G401.6 (cell line): ENCODE measurements around the gene GPC3.
"Not testable (repeated sequence)": the region's sequence is repeated elsewhere in the genome, so short reads cannot be mapped to it uniquely, and the experiment has no call there.

Experiments used
- FAIRE-seq: peaks from 2 replicates; lab custom pipeline; 2012; peaks lifted over from hg19 to GRCh38; lab: Jason Lieb, UNC

GPC3 gene

DNA sequence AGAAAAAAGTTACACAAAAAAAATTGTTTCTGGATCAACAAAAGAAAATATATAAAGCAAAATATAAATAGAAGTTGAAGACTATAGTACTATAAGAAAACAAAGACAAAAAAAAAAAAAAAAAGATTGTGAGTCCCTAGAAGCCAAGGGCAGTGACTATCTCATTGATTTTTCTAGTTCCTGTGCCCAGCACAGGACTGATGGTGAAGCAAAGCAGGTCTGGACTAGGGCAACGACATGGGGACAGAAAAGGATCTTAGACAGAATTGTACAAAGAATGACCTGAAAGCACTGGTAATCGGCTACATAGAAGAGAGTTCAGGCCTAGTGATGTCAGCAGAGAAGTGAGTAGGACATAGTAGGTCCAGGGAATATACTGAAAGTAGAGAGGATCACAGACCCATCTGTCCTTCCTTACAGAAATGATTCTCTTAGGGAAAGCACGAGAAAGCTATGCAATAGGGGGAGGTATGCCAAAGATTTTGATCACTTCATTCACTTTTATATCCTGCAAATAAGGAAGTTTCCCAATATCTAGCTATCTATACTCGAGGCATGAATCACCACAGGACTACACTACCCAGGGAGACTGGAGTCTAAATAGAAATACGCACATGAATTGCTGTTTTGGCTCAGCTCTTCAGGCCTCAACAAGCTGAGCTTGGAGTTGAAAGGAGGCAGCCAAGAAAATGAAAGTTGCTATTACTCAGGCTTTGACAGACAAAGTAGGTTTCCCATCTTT is 339.2 kb downstream of the GPC3 start:
- no peak for FAIRE-seq

DNA sequence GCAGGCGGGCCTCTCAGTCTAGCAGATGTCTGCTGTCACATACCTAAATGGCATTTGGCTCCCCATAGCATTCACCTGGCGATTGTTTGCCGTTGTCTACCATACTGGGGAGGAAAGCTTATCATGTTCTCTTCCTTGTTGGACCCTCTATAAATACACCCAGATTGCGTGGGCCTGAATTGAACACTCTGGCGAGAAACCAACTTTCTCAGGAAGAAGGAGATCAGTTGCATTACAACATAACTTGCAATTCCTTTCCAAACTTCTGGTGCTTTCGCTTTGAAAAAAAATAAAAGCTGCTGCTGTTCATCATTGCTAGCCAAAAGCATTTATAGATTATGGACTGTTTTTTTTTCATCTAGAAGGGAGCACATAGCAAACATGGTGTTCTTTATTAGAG is 340.1 kb downstream of the GPC3 start:
- FAIRE-seq = no peak

DNA sequence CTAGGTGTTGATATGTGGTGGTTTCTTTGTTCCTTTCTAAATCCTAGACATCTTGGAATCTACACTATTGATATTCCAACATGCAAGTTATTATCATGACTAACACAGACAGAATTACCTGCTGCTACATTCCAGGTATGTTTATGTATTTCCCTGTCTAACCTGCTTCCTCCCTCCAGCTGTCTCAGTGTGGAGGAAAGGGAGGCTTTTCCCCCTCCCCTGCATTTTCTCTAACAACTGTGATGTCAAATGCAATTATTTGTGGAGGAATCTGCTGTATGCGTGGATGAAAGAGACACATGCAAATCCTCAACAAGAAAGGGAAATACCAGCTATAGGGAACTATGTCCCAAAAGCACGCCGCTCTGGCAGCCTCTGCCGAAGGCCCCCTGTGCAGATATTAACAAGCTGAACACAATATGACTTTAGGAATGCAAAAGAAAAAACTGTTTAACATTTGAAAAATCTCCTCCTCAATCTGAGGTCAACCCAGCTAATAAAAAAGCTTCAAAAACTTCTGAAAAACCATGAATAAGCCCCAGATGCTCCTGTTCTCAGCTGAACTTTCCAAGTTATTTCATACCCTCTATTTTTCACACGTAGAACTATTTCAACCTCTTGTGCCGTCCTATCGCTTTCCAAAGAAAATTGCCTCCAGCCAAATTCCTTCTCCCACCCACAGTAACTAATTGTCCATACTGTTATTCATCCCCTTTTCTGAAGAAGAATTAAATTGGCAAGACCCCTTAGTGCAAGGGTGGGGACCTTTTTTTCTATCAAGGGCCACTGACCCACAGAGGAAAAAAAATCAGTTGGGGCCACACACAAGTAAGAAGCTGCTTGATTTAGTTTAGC is 345.0 kb downstream of the GPC3 start:
- FAIRE-seq = no peak

DNA sequence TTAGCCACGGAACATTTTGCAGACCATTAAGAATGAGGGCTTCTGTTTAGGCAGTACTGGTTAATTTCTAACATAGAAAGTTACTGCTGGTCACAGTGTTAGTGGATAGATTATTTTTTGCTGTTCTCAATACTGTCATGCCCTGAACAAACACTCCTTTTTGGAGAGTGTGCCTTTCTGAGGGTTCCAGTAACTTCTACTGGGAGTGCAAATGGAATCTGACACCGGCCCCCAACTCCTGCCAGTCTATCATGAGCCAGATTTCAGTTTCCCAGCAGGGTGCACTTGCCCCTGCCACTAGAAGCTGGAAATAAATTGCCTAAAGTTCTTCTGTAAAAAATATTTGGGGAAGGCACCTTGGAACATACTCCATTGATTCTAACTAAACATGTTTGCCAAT is 345.7 kb downstream of the GPC3 start:
- FAIRE-seq = no peak

DNA sequence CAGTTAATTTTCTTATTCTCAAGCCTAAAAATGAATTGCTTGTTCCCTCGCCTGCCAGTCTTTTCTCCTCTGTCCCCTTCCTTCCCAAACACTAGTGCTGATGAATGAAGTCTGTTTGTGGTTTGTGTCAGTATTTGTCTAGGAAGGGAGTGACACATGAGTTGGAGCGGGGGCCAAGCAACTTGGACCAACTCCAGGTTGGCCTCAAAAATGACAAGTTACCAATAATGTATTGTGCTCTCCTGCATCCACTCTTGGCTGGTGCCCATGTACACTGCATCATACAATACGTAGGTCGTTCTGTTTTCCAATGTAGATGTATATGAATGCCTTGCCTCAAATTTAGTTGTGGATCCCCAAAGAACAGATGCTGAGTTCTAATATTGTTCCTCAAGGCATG is 347.1 kb downstream of the GPC3 start:
- FAIRE-seq = no peak

DNA sequence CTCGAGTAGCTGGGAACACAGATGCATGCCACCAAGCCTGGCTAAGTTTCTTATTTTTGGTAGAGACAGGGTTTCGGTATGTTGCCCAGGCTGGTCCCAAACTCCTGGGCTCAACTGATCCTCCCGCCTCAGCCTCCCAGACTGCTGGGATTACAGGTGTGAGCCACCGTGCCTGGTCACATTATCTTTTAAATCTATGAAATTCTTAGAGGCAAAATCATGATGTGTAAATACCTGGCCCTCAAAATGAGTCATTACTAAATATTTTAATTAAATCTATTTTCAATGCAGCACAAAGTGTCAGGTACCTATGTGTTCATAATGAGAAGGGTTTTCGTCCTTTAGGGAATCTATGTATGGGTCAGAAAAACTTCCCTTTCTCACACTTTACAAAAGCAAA is 347.6 kb downstream of the GPC3 start:
- no peak for FAIRE-seq

DNA sequence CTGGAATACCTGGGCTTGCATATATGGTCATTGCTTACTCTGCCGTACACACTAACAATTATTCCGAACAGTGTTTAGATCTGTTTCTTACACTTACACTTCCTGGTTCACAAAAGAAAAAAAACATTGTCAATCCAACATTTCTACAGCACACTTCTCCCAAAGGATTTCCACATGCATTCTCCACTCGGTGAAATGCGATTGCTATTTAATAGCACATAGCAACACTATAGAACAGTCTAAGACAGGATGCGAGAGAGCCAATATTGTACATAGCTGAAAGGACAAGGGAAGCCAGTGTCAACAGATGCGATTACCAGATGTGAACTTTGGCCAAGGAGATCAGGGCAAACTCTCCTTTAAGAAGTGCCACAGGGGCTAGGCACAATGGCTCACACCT is 349.4 kb downstream of the GPC3 start:
- no peak for FAIRE-seq

DNA sequence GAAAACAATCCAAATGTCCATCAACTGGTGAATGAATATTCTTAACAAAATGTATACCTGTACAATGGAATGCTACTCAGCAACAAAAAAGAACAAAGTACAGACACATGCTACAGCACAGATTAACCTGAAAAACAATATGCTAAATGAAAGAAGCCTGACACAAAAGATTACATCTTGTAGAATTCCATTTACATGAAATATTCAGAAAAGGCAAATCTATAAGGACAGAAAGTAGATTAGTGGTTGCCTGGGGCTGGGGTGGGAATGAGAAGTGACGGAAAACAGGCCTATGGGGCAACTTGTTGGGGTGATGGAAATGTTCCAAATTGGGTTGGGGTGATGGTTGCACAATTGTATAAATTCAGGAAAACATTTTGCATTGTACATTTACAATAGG is 351.0 kb downstream of the GPC3 start:
- no peak for FAIRE-seq

DNA sequence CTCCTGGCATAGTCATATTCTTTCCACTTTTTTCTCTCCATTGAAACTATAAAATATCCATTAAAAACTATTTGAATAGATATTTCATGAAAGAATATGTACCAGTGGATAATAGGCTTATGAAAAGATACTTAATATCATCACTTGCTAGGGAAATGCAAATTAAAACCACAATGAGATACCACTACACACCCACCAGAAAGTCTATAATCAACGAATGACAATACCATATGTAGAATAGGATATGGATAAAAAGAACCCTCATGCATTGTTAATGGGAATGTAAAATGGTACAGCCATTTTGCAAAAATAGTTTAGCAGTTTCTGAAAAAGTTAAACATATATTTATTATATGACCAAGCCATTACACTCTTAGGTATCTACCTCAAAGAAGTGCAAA is 351.4 kb downstream of the GPC3 start:
- FAIRE-seq = no peak

DNA sequence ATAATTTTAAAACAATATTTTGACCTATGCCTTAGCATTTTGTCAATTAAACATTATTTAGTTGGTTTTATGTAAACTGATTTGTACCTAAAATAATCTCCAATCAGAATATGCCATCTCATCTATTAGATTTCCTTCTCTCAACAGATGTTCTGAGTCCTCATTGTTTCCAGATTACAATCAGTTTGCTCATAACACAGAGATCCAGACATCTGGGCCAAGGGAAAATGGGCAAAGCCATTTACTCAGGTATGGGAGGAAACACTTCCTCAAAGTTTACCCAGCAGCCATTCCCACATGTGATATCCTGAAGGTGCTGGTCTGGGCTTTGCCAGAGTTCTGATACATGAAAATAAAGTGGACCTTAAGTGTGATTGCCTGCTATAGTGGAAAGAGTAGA is 352.2 kb downstream of the GPC3 start:
- no peak for FAIRE-seq

DNA sequence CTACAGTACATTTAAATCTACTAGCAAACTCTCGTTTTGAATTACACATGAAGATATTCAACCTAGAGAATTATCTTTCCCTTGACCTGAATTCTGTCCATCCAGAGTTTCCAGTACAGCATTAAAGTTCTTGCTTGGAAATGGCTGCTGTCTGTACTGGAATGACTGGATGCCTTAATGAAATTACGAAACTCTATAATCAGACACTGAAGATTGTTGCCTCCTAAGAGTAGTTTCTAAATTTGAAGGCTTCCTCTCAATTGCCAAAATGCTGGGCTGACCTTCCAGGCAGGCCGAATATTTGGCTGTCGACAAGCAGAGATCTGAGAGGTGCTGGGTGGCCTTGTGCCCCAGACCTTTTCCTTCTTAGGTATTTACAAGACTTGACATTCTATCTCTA is 355.0 kb downstream of the GPC3 start:
- FAIRE-seq = no peak

DNA sequence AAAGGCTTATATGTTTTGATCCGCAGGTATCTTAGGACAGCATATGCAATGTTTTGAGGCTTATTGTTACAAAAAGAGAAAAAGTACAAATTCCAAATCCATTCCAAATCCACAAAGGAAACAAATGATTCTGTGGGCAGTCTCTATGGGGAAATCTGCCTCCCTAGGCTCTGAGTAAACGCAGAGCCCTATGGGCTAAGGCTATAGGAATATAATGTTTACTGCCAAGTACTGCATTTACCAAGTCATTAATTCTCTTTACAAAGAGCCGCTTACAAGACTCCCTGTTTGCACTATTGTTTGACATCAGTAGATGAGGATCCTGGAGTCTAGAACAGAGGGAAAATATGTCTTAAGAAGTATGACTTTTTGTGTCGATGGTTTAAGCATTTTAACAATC is 357.7 kb downstream of the GPC3 start:
- FAIRE-seq = no peak

DNA sequence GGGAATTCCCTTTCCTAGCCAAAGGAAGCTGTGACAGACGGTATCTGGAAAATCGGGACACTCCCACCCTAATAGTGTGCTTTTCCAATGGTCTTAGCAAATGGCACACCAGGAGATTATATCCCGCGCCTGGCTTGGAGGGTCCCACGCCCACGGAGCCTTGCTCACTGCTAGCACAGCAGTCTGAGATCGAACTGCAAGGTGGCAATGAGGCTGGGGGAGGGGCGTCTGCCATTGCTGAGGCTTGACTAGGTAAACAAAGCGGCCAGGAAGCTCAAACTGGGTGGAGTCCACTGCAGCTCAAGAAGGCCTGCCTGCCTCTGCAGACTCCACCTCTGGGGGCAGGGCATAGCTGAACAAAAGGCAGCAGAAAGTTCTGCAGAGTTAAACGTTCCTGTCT is 364.0 kb downstream of the GPC3 start:
- FAIRE-seq = not testable (repeated sequence)

DNA sequence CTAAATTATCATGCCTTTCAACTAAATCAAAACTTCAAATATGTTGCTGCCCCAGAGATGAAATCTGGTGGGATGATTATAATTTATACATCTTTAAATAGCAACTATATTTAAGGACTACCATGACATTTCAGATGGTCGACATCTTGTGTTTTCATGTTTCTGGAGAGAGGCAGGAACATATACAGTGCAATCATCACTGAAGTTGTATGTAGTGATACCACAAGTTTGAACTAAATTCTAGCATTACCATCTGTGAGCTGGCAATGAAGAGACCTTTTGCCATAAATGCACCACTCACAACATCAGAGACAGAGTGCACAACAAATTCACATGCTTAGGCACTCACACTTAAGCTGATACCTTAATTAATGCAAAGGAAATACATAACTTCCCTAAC is 373.7 kb downstream of the GPC3 start:
- FAIRE-seq = no peak

DNA sequence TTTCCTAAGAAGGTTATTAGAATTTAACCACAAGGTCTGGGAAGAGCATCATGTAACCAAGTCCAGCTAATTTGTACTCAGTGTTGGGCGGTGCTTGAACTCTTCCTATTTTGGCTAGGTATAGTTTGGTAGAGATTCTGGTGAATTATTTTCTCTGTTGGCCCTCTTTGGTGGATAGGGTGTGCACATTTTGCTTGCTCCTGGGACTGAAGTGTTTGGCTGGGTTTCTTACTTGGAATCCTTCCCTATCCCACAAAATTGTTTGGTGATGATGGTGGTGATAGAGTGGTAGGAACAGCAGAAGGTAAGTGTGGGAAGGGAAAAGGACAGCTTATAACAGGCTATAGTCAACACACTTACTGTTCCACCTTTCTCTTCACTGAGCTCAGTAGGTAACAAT is 375.3 kb downstream of the GPC3 start:
- no peak for FAIRE-seq

DNA sequence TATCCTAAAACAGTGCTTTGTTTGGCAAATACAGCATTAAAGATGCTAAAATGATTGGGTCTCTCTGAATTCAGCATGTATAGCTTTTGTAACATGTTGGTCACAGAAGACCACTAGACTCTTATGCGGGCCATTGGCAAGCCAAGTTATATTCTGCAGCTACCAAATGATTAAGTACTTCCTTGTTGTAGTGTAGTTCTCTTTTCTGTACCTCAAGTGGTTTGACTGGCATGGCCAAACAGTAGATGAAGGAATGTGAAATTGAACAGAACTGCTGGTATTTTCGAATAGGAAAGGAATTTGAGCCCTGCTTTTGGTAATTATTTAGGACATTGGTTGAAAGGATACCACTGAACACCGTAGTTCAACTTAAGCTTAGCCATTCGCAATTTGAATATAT is 376.2 kb downstream of the GPC3 start:
- no peak for FAIRE-seq

DNA sequence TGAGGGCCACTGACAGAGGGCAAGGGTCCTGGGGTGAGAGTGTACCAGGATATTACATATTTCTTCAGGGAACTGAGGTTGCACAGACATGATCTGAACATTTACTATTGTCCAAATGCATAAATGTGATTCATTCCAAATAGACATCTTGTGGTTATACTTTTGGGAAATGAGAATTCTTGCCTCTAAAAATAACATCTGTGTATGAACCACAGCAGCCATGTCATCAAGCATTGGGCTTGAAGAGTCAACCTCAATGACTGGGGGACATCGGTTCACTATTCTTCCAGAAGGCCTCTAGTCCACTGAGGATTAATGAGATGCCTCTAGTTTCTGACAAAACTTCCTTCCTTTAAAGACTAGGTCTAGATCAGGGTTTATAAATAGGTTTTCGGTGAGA is 377.0 kb downstream of the GPC3 start:
- FAIRE-seq = no peak

DNA sequence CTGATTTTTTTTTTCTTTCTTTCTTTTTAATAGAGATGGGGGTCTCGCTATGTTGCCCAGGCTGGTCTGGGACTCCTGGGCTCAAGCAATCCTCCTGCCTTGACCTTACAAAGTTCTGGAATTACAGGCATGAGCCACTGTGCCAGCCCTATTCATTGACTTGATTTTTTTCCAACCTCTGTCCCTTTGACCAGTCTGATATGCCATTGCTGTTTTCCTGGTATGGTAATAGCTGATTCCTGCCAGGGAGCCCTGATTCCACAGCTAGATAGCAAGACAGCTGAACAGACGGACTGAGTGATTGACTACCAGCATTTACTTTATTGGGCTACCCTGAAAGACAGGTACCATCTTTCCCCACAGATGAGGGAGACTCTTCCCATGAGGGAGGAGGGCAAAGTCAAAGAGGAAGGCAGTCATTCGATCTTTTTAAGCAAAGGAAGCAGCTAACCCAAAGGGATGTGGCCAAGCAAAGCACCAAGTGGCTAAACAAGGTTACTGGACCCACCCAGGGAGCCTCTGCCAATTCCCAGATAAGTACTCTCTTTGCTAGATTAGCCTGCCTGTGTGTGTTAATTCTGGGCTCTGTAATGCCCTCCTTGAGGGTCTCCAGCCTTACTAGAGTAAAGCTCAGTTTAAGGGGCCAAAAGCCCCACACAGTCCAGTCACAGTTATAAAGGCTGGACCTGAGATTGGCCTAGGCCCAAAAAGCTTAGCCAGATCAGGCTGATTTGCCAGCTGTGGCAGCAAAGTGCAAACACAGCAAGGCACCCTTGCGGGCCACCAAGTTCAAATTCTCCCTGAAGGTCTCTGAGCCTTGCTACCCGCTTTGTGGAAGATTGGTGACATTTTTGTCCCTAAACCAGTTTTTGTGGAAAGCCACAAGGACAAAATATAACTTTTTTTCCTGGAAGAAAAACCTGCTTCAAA is 377.7 kb downstream of the GPC3 start:
- no peak for FAIRE-seq

DNA sequence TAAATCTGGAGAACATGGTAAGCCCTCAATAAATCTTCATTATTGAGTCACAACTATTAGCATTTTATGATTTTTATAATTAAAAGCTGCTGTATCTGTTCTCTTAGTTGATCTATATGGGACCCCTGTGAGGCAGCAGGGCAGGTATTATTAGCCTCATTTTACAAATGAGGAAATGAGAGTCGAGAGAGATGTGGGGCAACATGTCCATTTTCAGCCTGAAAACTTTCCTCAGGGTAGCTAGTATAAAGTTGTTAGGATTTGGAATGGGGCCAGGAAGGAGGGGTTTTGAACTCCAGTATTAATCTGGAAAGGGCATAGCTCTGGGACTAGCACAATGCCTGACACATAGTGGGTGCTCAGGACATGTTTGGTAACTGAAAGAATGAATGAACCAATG is 378.4 kb downstream of the GPC3 start:
- no peak for FAIRE-seq

DNA sequence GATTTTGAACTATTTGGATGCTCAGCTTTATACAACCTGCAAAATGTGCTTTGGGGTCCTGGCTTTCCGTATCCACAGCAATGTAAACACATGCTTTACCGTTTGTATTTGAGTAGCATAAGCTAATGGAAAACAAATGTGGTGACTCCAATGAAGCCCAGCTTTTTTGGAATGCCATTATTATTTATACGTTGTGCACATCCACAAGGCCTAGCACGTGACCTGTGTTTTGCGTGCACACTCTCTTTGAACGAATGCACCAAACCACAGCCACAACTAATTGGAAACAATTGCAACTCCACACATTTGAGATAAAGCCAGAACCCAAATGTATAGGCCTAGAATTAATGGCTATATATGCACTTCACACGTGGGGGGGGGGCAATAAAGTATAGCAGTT is 380.6 kb downstream of the GPC3 start:
- no peak for FAIRE-seq

DNA sequence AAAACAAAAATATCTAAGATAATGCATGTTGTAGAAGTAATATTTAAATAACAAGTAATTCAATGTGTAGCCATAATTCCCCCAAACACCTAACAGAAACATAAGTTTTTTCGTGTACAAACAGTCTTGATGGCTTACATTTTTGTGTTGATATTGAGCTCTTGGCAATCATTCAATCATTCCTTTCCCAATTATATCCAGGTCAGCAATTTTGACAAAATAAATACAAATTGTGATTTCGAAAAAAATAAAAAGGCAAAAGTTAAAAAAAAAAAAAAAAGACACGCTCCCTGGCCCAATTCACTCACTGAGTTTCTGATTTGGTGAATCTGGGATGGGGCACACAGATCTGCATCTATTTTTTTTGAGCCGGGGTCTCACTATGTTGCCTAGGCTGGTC is 382.5 kb downstream of the GPC3 start:
- FAIRE-seq = no peak

DNA sequence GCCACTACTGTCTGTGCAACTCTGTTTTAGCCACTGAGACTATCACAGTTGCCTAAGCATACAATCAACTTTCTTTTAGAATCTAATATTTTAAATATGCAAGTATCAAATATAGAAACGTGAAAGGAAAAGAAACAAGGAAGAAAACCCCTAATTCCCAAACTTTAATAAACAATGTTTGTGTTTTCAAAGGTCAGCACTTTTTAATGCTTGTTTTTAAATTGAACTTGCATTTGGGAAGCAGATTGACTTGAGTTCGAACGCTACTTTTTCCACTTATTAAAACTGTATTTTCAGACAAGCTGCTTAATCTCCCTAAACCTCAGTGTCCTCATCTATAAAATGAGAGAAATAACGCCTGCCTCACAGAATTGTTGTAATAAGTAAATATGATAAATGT is 384.3 kb downstream of the GPC3 start:
- no peak for FAIRE-seq

DNA sequence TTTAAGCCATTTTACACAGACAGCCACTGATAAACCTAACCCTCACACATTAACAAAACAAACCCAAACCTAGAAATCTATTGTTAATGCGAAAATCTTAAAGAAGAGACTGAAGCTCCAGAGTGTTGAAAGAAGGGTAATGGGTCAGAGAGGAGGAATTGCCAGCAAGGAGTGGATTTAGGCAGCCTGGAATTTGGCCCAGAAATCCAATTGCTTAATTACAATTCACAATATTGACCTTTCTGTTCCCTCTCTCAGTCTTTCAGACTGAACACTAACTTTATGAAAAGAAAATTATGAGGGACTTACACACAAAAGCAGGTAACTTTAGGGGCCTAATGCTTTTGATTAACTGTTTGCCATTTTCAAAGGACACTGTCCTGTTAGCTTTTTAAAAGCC is 384.9 kb downstream of the GPC3 start:
- peak; percentile 11 for FAIRE-seq
